Endothelial cell of hepatic sinusoid (primary cell): ENCODE results near the gene INAFM2.

Source experiments
- in situ Hi-C: cut with HindIII; loops from 2 replicates; pipeline ENCODE4 v1.10.0; 2017; ENCODE audit warnings: low sequenced_read_pairs

Gene INAFM2

DNA sequence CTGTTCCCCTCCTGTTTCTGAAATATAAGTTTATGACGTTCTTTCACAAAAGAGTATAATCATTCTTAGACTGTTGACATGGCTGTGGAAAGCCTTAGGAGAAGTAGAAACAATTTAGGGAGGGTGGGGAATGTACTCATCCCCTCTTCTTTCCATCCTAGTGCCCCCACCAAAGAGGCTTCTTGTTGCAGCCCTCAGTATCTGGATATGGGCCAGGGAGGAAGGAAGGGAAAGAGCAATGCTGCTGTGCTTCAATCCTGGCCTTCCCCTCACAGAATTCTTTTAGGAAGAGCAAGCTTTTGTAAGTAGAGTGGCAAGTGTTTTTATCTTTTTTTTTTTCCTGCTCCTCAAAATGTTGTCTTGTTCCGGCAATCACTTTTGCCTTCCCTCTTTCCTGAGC, 1.7 kb downstream of the INAFM2 start:
- in situ Hi-C loops = loop anchor here (5.0 kb wide), 1 partner anchor 97 kb away; no protein-coding TSS in a partner anchor

DNA sequence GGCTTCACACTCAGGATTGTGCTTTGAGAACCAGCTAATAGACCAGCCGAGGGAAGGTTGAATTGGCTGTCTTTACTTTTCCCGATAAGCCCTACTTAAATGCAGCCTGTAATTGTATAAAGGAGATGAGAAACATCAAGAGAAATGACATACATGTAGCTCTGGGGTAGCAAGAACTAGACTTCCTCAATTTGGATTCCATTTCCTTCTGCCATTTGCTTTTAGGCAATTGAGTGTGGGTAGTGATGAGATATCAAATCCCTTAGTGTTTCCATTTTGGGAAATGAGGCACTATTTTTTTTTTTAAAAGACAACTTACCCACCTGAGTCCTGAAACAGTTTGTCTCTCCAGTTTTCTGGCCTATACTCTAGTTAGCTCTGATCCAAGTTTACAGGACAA, 2.2 kb downstream of the INAFM2 start:
- in situ Hi-C loops = loop anchor here (5.0 kb wide), 1 partner anchor 97 kb away; no protein-coding TSS in a partner anchor

DNA sequence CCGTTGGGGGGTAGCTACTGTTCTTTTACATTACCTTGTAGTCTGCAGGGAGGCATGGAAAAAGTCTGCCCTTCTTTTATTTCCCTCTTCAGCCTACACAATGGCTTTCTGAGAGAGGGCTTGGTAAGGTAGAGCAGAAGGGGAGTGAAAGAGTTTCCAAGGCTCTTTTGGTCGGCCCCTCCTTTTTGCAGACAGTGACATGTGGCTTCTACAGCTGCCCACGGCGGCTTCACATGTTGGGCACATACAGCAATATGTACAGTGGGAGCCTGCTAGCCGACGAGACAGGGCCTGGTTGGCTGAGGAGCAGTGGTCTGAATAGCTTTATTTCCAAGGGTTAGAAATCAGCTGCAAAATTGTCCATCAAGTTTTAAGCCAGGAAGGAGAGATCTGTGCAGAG, 4.0 kb downstream of the INAFM2 start:
- in situ Hi-C loops = loop anchor here (5.0 kb wide), 1 partner anchor 95 kb away; no protein-coding TSS in a partner anchor

DNA sequence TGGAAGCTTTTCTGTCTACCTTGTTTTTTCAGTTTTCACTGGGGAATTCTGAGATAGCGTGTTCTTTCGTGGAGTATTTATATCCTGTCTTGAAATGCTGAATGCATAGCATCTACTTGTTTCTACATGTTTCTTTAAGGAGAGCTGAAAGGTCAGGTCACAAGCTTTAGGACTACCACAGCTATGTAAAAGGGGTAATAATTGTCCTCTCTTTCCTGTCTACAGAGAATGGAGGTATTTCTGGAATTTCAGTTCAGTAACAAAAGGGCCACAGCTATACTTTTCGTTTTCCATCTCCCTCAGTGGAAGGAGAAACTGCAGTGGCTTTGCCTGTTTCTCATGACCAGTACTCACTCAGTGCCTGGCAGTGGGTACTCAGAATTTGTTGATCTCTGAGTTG, 4.7 kb downstream of the INAFM2 start:
- in situ Hi-C loops = loop anchor here (5.0 kb wide), 1 partner anchor 94 kb away; no protein-coding TSS in a partner anchor

DNA sequence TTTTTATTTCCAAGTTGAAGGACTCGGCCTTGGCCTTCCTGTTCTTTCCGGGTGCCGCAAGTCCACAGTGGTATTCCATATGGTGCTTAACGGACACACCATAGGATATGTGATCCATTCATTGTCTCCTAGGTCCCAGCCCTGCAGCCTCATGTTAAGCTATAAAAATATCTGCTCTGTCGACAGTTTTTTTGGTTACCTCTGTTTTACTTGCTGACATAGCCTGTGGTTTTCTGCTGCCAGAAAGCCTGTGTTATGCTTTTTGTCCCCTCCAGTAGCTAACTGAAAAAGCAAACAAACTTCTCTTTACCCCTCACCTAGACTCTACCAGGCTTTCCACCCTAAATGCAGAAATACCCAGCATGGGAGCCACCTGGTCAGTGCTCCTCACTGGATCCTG, 5.3 kb downstream of the INAFM2 start:
- in situ Hi-C loops = loop anchor here (5.0 kb wide), 1 partner anchor 94 kb away; no protein-coding TSS in a partner anchor

DNA sequence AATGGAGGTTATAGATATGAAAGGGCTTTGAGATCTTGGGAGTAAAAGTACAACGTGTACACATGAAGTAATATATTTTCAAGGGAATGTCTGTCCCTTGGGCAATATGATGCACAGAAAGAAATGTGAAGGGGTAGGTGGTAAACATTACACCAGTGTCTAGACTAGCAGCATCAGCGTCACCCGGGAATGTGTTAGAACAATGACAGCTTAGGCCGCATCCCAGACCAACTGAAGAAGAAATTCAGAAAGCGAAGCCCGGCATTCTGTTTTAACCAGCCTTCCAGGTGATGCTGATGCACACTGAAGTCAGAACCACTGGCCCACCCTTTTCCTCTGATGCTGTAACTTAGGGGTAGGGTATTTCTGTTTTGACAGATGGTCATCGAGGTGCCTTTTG, 6.3 kb downstream of the INAFM2 start:
- in situ Hi-C loops = loop anchor here (5.0 kb wide), 1 partner anchor 92 kb away; no protein-coding TSS in a partner anchor

DNA sequence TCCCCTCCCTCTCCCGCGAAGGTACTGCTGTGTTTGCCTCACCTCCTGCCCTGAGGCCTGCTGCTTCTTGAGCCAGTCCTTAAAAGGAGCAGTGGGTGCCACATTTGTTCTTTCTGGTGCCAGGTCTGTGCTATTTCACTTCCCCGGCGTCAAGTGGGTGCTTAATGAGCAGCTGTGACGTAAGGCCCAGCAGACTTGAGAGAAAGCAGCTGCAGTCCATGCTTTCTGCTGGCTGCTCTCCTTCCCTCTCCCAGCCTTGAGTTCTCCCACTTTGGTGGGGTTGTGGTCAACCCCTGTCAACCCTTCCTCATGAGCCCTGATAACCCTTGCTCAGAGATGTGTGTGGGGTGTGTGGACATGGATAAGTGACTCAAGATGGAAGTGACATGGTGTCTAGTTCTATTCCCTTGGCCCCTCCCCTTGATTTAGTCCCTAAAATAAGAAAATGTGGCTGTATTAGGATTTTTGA, 6.9 kb downstream of the INAFM2 start:
- in situ Hi-C loops = no loop called here

DNA sequence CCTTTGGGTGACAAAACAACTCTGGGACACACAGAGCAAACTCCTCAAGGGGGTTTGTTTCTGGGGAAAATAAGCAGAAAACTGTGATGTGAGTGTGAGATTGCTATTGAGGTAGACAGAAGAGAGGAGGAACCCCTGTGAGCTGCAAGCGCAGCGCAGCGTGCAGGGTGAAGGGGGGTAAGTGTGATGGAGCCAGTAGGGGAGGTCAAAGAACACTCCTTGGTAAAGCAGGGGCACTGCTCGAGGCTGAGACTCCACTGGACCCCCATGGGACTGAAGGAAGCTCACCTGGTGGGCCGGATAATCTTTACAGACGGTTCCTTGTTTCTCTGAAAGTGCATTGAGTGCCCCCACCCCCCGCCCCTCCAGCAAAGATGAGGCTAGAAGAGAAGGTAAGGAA, 7.5 kb downstream of the INAFM2 start:
- in situ Hi-C loops = no loop called here

DNA sequence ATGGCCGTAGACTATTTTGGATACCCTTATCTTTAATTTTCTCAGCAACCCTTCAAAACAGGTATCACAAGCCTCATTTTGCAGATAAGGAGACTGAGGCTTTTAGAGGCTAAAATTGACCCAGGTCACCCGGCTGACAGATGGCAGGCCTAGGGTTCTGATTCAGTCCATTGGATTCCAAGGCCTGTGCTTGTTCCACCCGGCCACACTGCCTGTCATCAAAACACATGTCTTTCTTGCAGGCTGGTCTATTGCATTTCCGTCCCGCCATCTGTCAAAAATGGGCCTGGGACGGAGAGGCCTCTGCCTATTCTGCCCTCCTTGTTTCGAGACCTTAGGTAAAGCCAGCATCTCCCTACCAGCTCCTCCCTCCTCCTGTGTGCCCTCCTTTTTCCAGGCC, 8.1 kb downstream of the INAFM2 start:
- in situ Hi-C loops = no loop called here

DNA sequence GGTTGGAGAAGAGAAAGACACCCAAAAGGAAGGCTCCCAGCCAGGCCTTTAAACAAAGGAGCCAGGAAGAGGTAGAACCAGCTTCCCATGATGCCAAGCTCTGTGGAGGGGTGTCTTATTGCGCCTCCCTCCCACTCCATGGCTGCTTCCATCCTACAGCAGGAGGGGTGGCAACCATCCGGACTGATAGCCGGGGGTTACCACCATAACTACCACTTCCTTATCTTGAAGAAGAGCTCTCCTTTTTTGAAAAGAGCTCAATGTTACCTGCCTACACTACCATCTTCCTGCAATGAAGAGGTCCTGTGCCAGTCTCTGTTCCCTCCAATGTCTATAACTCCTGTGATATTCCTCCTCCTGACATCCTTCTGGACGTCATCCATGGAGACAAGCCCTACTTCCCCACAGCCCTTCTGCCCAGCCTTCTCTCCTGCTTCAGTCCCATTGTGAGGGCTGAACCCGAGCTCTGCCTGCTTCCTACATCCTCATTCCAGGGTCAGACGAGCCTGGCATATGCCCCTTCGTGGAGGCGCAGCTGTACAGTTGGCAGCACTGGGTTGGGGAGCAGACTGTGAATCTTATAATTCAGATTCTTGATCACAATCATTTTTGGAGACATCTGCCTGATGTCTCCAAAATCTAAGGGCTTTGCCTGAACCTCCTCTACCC, 8.8 kb downstream of the INAFM2 start:
- in situ Hi-C loops = no loop called here

DNA sequence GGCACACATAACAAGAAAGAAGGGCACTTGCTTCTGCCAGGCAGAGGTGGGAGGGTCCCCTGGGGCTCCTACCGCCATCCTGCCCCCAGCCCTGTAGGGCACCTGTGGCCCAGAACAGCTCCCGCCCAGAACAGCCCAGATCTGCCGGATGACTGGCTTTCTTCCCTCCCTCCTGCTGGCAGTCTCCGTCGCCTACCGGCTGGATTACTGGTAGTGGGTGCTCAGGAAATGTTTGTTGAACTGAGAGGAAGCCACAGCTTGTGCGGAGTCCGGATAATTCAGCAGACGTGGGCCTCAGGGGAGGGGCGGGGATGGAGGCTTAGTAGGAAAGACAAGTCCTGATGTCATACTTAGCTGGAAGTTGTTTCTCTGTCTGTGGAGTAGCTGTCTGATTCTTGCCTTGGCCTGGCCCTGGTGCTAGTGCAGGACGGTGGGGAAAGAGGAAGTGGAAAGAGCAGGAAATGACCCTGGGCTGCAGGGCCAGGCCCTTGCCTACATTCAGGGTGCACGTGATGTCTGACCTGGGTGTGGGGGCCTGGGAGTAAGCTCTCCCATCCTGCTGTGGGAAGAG, 10.5 kb downstream of the INAFM2 start:
- in situ Hi-C loops = no loop called here

DNA sequence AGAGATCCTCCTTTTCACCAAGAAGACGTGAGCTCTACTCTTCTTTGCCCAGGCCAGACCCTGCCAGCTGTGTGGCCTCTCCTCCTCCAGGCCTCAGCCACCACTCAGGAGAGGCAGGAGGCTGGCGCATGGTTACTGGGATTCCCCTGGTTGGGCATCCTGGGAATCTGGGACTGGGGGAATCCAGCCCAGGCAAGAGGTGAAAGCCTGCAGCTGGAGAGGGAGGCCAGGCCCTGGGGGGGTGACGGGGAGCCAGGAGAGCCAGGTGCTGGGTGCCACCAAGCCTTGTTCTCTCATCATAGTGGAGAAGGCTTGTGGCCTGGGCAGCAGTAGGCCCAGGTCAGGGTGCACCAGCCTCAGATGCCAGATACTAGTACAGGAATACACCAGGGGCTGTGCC, 11.0 kb downstream of the INAFM2 start:
- in situ Hi-C loops = no loop called here

DNA sequence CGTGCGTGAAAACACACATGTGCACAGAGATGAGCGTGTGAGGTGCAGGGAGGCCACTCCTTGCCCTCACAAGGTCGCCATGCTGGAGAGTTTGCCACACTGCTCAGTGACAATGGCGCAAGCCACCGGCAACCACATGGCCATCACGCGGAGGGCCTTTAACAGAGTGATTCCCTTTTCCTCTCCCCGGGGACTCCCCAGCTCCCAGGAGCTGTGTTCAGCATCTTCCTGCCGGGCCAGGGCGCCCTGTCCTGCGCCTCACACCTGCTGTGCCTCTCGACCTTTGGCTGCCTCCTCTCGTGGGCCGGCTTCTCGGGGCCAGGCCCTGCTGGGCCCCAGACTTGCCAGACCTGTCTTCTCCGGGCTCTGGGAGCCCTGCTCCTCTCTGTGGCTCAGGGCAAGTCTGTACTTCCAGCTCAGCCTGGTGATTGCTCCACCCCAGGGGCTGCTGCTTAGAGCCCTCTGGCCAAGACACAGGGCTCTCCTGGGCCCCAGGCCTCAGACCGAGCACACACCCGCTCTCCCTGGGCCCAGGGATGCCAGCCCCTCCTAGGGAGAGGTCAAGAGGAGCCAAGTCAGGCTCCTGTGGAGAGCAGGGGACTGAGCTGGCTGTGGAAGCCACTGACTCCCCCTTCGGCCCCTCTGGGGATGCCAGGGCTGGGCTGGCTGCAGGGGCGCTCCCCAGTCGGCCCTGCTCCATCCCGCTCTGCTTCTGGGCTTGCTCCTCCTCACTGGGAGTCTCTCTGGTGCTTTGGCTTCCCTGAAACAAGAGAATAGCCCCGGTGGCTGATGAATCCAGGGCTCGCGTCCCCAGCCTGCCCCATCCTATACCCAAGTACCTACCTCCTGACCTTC, 11.7 kb downstream of the INAFM2 start:
- in situ Hi-C loops = no loop called here

DNA sequence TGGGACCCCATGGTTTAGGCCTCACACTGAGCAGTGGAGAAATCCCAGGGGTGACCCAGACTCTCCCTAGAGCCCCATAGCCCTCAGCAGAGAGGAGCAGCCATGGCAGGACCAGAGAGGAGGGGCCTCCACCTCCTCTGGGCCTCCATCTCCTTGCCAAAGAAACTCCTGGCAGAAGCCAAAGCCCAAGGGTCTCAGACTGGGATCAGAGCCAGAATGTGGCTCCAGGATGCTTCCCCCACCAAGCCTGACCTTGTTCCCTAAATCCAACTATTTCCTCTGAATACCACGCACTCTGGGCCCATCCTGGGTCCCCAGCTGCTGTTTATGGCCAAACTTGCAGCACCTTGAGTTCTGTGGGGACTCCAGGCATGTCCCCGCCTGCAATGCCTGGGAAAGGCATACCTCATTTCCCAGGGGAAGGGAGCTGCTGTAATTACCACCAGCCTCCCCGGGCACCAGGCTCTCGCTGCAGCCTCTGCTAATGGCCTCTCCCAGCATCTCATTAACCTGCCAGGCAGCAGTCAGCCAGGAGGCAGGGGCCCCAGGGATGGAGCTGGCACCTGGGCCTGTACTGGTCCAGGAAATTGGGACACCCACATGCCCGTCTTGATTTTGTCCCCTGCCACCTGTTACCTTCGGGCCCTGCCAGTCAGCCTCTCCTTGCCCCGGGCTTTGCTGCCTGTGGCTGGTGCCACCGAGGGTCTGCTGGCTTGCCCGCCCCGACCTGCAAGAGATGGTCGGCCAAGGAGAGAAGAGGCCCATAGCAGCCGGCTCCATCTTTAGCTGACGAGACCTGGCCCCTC, 12.6 kb downstream of the INAFM2 start:
- in situ Hi-C loops = no loop called here

DNA sequence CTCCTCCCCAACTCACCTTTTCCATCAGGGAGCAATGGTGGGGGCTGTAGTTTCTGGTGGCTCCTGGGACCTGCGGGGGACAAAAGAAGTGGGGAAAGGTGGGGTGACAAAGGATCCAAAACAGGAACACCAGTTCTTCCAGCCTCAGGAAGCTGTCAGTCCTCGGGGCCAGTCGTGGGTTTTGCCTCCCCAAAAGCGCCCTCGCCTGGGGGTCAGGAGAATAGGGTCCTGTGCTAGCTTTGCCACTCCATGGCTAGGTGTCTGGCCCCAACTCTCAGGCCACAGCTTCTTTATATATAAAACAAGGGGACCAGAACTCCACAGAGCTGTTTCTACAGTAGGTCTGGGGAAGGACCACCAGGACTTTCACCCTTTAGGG, 13.2 kb downstream of the INAFM2 start:
- in situ Hi-C loops = no loop called here

DNA sequence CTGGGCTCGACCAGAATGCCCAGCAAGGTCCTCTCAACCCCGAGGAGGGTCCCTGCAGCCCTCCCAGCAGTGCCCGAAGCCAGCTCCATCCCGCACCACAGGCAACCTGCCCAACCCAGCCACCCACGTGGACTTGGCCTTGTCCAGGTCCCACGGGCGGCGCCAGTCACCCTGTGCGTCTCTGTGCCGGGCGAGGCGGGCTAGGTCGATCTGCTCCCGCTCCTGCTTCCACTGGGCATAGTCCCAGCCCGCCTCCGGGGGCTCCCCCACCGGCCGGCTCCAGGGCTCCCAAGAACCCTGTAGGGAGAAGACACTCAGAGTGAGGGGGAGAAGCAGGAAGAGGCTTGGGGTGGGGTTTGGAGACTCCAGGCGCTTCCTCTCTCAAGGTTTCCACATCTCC, 14.1 kb downstream of the INAFM2 start:
- in situ Hi-C loops = no loop called here

DNA sequence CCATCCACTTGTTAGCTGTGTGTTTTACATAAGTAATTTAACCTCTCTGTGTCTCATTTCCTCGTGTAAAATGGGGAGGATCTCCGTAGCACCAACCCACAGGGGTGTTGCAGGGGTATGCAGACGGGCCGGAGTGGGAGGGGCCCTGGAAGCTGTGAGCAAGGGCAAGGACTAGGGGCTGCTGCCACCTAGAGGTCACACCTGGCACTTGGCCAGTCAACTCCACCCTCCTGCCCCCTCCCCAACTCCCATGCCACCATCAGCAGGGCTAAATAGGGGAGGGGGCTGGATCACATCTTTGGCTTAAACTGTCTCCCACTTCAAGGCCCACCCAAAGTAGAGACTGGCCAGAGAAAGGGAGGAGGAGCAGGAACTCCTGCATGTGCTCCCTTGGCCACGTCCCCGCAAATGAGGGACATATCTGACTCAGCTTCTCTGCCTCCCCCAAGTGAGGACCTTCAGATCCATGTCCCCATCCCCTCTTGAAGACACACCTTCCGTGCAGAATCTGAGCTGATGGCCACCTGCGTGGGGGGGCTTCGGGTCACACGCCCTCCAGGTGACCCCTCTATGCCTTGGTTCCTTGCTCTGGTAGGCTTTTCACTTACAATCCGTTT, 14.7 kb downstream of the INAFM2 start:
- in situ Hi-C loops = no loop called here

DNA sequence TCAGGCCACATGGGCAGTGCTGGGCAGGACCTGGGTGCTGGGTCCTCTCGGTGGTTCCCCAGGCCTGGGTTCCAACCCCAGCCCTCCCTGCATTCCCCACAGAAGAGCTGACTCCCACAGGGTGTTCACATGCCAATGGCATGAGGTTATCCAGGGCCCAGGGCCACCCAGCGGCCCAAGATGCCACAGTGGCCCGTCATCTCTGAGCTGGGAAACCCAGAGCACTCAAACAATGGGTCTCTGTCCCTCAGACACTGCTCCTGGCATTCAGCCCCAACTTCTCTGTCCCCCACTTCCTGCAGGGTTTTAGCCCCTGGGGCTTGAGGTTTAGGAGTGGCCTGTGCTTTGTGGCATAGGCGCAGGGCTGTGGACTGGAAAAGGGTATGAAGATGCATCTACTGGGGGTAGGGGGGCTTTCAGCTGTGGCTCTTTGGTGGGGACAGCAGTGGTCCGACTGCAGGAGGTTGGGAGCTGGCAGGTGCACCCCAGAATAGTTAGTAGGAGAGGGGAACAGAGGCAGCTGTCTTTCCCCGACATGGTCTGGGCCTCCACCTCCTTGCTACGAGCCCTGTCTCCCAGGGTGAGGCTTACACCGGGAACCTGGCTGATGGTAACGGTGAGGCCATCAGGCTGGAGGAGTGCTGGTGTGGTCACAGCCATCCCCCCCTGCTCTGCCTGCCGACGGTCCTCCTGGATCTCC, 15.6 kb downstream of the INAFM2 start:
- in situ Hi-C loops = no loop called here

DNA sequence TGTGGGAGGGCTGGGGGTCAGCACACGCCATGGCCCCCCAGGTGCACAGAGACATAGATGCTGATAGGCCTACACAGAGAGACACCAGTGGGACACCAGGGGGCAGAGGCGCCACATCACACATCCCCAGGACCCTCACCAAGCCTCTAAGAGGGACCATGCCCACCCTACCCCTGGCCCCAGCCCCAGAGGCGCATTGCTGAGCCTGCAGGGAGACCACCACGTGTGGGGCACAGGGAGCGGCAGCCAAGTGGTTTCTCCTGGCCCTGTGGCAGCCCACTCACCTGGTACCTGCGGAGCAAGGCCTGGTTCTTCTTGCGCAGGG, 16.1 kb downstream of the INAFM2 start:
- in situ Hi-C loops = no loop called here
